Natural killer cell (primary cell): ENCODE data around the gene CFAP70. TPM values are rescaled to one million over a fixed set of nuclear protein-coding genes. Genes with fewer than 3 reads are reported as not detected.
"Not testable (repeated sequence)": the region's sequence is repeated elsewhere in the genome, so short reads cannot be mapped to it uniquely, and the experiment has no call there.

Experiments used
- ATAC-seq, 3 donors: fragments of 150-1000 bp in 2 of 3; fragments of 200-7000 bp in 1 of 3; cut with Tn5 transposase; 1 replicate in 1 of 3; 2 replicates in 2 of 3; pipeline ENCODE4 v1.10.0; 2021; ENCODE audit warnings: mild to moderate bottlenecking in 2 of 3, moderate library complexity in 2 of 3
- DNase-seq, 2 donors: peaks; one replicate each; pipeline versions ENCODE4 v3.0.0 to v3.0.0-alpha.2; 2013 to 2021; ENCODE audit warnings: mixed read lengths in 1 of 2
- H3K27ac ChIP-seq: one replicate; pipeline ENCODE4 v1.5.1; 2013; ENCODE audit warnings: mild to moderate bottlenecking, low read length
- H3K27me3 ChIP-seq: one replicate; pipeline ENCODE4 v1.6.1; 2013; ENCODE audit warnings: low read length; ENCODE audit not compliant: control insufficient read depth, insufficient read depth
- H3K36me3 ChIP-seq: one replicate; pipeline ENCODE4 v1.6.1; 2013; ENCODE audit warnings: low read length; ENCODE audit not compliant: control insufficient read depth, insufficient read depth
- H3K4me1 ChIP-seq: one replicate; pipeline ENCODE4 v1.6.1; 2013; ENCODE audit warnings: low read length; ENCODE audit not compliant: control insufficient read depth, insufficient read depth
- H3K4me3 ChIP-seq: one replicate; pipeline ENCODE4 v1.5.1; 2013; ENCODE audit warnings: low read length
- H3K9me3 ChIP-seq: one replicate; pipeline ENCODE4 v1.6.1; 2013; ENCODE audit warnings: low read length; ENCODE audit not compliant: control insufficient read depth, insufficient read depth
- H3K27ac Mint-ChIP-seq, 2 donors: one replicate each; pipeline ENCODE4 v1.8.0; 2022; ENCODE audit warnings: mild to moderate bottlenecking in 2 of 2, mixed read lengths in 2 of 2, moderate library complexity in 1 of 2
- H3K27me3 Mint-ChIP-seq, 2 donors: one replicate each; pipeline ENCODE4 v1.8.0; 2022; ENCODE audit warnings: low read depth in 2 of 2, mixed read lengths in 2 of 2
- H3K36me3 Mint-ChIP-seq: one replicate; pipeline ENCODE4 v1.8.0; 2022; ENCODE audit warnings: mixed read lengths
- H3K4me1 Mint-ChIP-seq, 2 donors: one replicate each; pipeline ENCODE4 v1.8.0; 2022; ENCODE audit warnings: mixed read lengths in 2 of 2
- H3K4me3 Mint-ChIP-seq: one replicate; pipeline ENCODE4 v1.8.0; 2022; ENCODE audit warnings: mild to moderate bottlenecking, moderate library complexity, mixed read lengths
- H3K9me3 Mint-ChIP-seq, 2 donors: one replicate each; pipeline ENCODE4 v1.8.0; 2022; ENCODE audit warnings: mixed read lengths in 2 of 2
- CTCF ChIP-seq: fragments of 200-600 bp; IDR thresholded peaks from one replicate; pipeline ENCODE4 v1.8.0; 2022; ENCODE audit warnings: antibody characterized with exemption
- WGBS: methylation state at CpG from one replicate; pipeline ENCODE4 v1.1.7; 2013; ENCODE audit warnings: missing lambda C conversion rate; ENCODE audit not compliant: insufficient coverage; 5-methylcytosine and 5-hydroxymethylcytosine counted together
- intact Hi-C: fragments of 100-400 bp; cut with micrococcal nuclease; formaldehyde crosslinking; loops from one replicate; pipeline ENCODE4 v1.14.2; 2022
- total RNA-seq, 4 donors: library from RNA; stranded (reverse); fragments of 120-200 nt in 1 of 4; gene quantifications; one replicate each; pipeline versions ENCODE4 v1.2.3 to v1.2.4, GENCODE V29; 2013 to 2022

Gene CFAP70
- total RNA-seq, 3 donors from 2014 or later (not counting 1 experiment from before 2014, with no cell fraction given): 0.28 to 2.9 (median 0.95) TPM

DNA sequence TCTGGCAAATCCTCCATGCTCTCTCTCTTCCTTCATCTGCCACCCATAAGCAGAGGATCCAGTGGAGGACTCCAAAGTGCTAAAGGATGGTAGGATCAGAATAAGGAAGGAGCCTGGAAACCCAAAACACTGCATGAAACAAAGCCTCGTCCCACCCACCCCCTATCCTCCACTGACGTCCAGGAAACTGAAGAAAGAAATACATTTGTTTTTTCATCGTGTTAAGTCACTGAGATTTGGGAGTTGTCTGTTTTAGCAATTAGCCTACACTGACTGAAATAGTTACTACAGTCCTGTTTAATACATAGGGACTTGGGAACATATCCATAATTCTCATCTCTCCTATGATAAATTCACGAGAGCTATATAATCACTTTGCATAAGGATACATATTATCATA is 40.4 kb upstream of the CFAP70 start:
- Mint-ChIP-seq H3K4me3 (no peak overlapping the region), H3K27me3 (no peaks in the 10 kb centered on the region), H3K9me3 (no peaks in the 10 kb centered on the region), H3K36me3 (no peaks in the 10 kb centered on the region), H3K4me1 (peaks cover 6 to 14% of the 10 kb centered on the region in 2 donors), H3K27ac (no peak overlapping the region)
- Histone ChIP-seq H3K27ac (no peak overlapping the region), H3K9me3 (no peaks in the 10 kb centered on the region), H3K4me1 (no peaks in the 10 kb centered on the region), H3K27me3 (no peaks in the 10 kb centered on the region), H3K36me3 (peaks cover 33% of the 10 kb centered on the region), H3K4me3 (no peak overlapping the region)
- WGBS: 95% methylated on average over 2 of the region's 4 CpGs
- intact Hi-C loops: no loop called here
- ATAC-seq (no peak), DNase-seq (no peak)
- TF ChIP-seq CTCF: no peak

- H3K9me3 Mint-ChIP-seq: no peaks in the 10 kb centered on the region
- H3K27me3 ChIP-seq: no peaks in the 10 kb centered on the region
- H3K27ac Mint-ChIP-seq: peak overlapping the region in 1 of 2 donors; percentile 29
- intact Hi-C loops: no loop called here
- H3K4me3 Mint-ChIP-seq: no peak overlapping the region
- DNase-seq (no peak), ATAC-seq (no peak)
- no peaks in the 10 kb centered on the region for H3K9me3 ChIP-seq
- no peaks in the 10 kb centered on the region for H3K36me3 Mint-ChIP-seq
- peaks cover 33% of the 10 kb centered on the region for H3K36me3 ChIP-seq
- H3K27ac ChIP-seq: no peak overlapping the region
- H3K4me1 Mint-ChIP-seq: peaks cover 6 to 14% of the 10 kb centered on the region in 2 donors
- no peaks in the 10 kb centered on the region for H3K27me3 Mint-ChIP-seq
- H3K4me1 ChIP-seq: no peaks in the 10 kb centered on the region
- WGBS: 98% methylated on average over 5 of the region's 6 CpGs
- H3K4me3 ChIP-seq: no peak overlapping the region
- TF ChIP-seq CTCF: no peak
Measured at GRCh38 chr10:73398024-73398423, 39.4 kb upstream of the CFAP70 start.

DNA sequence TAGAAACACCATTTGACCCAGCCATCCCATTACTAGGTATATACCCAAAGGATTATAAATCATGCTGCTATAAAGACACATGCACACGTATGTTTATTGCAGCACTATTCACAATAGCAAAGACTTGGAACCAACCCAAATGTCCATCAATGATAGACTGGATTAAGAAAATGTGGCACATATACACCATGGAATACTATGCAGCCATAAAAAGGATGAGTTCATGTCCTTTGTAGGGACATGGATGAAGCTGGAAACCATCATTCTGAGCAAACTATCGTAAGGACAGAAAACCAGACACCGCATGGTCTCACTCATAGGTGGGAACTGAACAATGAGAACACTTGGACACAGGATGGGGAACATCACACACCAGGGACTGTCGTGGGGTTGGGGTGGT is 35.7 kb upstream of the CFAP70 start:
- H3K27me3 Mint-ChIP-seq, H3K9me3 Mint-ChIP-seq, H3K4me1 ChIP-seq, H3K4me3 Mint-ChIP-seq, H3K27ac ChIP-seq, H3K9me3 ChIP-seq, H3K4me1 Mint-ChIP-seq, H3K4me3 ChIP-seq, intact Hi-C loops, H3K27me3 ChIP-seq, H3K27ac Mint-ChIP-seq, ATAC-seq, DNase-seq, H3K36me3 Mint-ChIP-seq: not testable (repeated sequence)
- H3K36me3 ChIP-seq: peaks cover 37% of the 10 kb centered on the region
- 93% methylated on average over 3 of the region's 4 CpGs for WGBS

DNA sequence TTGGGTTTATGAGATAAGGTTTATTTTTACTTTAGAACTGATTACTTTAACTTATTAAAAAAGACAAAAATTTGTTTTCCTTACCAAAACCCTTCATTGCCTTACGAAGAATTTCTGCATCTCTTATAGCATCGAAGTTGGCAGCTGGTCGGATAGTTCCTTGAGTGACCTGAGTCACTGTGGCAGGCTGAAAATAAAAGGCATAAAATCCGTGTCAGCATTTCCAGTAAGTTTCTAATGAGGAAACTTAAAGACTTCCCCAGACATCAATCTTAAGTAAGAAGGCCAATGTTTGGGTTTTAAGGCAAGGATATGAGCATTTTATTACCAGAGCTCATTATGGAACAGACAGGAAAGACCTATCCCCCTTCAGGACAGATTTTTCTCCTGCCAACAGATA is 29.6 kb upstream of the CFAP70 start:
- Mint-ChIP-seq H3K4me1 (peaks cover 0 to 4% of the 10 kb centered on the region in 2 donors), H3K36me3 (peaks cover 12% of the 10 kb centered on the region), H3K4me3 (no peak overlapping the region), H3K9me3 (no peaks in the 10 kb centered on the region), H3K27ac (no peak overlapping the region), H3K27me3 (no peaks in the 10 kb centered on the region)
- H3K9me3 ChIP-seq: no peaks in the 10 kb centered on the region
- intact Hi-C loops: no loop called here
- DNase-seq: no peak
- TF ChIP-seq CTCF: no peak
- 95% methylated on average over 4 of the region's 4 CpGs for WGBS
- H3K4me3 ChIP-seq: no peak overlapping the region
- no peak overlapping the region for H3K27ac ChIP-seq
- ATAC-seq: no peak
- no peaks in the 10 kb centered on the region for H3K27me3 ChIP-seq
- H3K4me1 ChIP-seq: no peaks in the 10 kb centered on the region
- H3K36me3 ChIP-seq: peaks cover 57% of the 10 kb centered on the region
